Measurements from ENCODE around the gene MYEOV.

- TF ChIP-seq, protein P1, sequence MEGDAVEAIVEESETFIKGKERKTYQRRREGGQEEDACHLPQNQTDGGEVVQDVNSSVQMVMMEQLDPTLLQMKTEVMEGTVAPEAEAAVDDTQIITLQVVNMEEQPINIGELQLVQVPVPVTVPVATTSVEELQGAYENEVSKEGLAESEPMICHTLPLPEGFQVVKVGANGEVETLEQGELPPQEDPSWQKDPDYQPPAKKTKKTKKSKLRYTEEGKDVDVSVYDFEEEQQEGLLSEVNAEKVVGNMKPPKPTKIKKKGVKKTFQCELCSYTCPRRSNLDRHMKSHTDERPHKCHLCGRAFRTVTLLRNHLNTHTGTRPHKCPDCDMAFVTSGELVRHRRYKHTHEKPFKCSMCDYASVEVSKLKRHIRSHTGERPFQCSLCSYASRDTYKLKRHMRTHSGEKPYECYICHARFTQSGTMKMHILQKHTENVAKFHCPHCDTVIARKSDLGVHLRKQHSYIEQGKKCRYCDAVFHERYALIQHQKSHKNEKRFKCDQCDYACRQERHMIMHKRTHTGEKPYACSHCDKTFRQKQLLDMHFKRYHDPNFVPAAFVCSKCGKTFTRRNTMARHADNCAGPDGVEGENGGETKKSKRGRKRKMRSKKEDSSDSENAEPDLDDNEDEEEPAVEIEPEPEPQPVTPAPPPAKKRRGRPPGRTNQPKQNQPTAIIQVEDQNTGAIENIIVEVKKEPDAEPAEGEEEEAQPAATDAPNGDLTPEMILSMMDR (IDR thresholded peaks at IDR 0.05; ENCODE audit: insufficient read depth, low read length, poor library complexity, severe bottlenecking): no peak
- no peak for TF ChIP-seq EZH2phosphoT487 (conservative IDR thresholded peaks at IDR 0.05; ENCODE audit: low read length)
Measured at GRCh38 chr11:69308936-69309615, 15.1 kb downstream of the MYEOV start.
